WTC11 (cell line): Measurements from ENCODE around the gene PER1.

Experiments
- ATF1 ChIP-seq: sonication (generic); formaldehyde crosslinking; IDR thresholded peaks from 2 replicates; pipeline ENCODE4 v1.8.1; 2023; ENCODE audit warnings: mild to moderate bottlenecking, moderate library complexity, missing genetic modification reagents
- ELF4 ChIP-seq: sonication (generic); formaldehyde crosslinking; IDR thresholded peaks from 2 replicates; pipeline ENCODE4 v1.8.1; 2022; ENCODE audit warnings: low read depth, mild to moderate bottlenecking, moderate library complexity, missing genetic modification reagents
- NR2C2 ChIP-seq: sonication (generic); formaldehyde crosslinking; IDR thresholded peaks from 2 replicates; pipeline ENCODE4 v1.8.0; 2022; ENCODE audit warnings: mild to moderate bottlenecking, missing genetic modification reagents
- ZNF317 ChIP-seq: sonication (generic); formaldehyde crosslinking; IDR thresholded peaks from 2 replicates; pipeline ENCODE4 v1.8.1; 2023; ENCODE audit warnings: low read depth, mild to moderate bottlenecking, moderate library complexity, missing genetic modification reagents, borderline replicate concordance
- TF ChIP-seq, protein P1 (sequence below): fragments of 200-600 bp; IDR thresholded peaks from 2 replicates; pipeline ENCODE4 v1.8.0; 2022; ENCODE audit warnings: antibody characterized with exemption
- TF ChIP-seq, protein P2 (sequence below): sonication (generic); formaldehyde crosslinking; IDR thresholded peaks from 2 replicates; pipeline ENCODE4 v1.8.0; 2022; ENCODE audit warnings: mild to moderate bottlenecking, missing genetic modification reagents

DNA sequence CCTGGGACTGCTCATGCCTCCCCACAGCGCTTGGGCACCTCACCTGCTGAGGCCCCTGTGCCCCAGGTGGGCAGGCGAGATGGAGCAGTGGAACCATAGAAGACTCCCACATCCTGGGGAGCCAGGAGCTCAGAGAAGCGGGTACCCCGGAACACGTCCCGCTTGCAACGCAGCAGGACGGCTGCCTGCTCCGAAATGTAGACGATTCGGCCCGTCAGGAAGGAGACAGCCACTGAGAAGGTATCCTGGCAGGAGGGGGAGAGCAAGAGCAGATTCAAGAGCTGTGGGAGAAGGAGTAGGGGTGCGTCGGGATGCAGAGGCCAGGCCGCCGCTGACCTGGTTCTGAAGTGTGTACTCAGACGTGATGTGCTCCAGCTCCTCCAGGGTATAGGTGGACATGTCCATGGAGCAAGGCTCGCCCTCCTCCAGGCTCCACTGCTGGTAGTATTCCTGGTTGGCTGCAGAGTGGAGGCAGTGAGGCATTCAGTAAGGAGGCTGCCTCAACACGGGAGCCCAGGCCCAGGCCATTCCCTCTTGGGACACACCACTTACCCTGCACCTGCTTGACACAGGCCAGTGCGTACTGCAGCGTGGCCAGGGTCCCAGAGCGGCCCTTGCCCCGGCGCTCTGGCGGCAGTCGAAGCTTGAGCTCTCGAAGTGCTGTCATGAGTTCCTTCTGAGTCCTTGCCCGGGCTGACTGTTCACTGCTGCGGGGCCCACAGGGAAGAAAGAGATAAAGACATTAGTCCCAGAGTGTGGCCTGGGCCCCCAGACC is 2.6 kb downstream of the PER1 start:
- TF ChIP-seq, protein P1, sequence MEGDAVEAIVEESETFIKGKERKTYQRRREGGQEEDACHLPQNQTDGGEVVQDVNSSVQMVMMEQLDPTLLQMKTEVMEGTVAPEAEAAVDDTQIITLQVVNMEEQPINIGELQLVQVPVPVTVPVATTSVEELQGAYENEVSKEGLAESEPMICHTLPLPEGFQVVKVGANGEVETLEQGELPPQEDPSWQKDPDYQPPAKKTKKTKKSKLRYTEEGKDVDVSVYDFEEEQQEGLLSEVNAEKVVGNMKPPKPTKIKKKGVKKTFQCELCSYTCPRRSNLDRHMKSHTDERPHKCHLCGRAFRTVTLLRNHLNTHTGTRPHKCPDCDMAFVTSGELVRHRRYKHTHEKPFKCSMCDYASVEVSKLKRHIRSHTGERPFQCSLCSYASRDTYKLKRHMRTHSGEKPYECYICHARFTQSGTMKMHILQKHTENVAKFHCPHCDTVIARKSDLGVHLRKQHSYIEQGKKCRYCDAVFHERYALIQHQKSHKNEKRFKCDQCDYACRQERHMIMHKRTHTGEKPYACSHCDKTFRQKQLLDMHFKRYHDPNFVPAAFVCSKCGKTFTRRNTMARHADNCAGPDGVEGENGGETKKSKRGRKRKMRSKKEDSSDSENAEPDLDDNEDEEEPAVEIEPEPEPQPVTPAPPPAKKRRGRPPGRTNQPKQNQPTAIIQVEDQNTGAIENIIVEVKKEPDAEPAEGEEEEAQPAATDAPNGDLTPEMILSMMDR = no peak
- TF ChIP-seq NR2C2 (CRISPR knock-in tag) (no peak), ZNF317 (CRISPR knock-in tag) (no peak), ELF4 (CRISPR knock-in tag) (no peak), ATF1 (CRISPR knock-in tag) (no peak)
- TF ChIP-seq, protein P2, sequence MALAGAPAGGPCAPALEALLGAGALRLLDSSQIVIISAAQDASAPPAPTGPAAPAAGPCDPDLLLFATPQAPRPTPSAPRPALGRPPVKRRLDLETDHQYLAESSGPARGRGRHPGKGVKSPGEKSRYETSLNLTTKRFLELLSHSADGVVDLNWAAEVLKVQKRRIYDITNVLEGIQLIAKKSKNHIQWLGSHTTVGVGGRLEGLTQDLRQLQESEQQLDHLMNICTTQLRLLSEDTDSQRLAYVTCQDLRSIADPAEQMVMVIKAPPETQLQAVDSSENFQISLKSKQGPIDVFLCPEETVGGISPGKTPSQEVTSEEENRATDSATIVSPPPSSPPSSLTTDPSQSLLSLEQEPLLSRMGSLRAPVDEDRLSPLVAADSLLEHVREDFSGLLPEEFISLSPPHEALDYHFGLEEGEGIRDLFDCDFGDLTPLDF = no peak
